Measurements from ENCODE around the gene ZNF197. TPM values are rescaled to one million over a fixed set of nuclear protein-coding genes. Genes with fewer than 3 reads are reported as not detected.

ZNF197 gene
- total RNA-seq, 5 donors from 2014 or later (not counting 1 experiment from before 2014, with no cell fraction given), result 8.2 to 16.0 (median 14.4) TPM

GRCh38 chr3:44632193-44632592, 7.4 kb downstream of the ZNF197 start:
- DNase-seq (no peak), ATAC-seq (replicated peaks in 1 of 4) (no peak)
- Histone ChIP-seq H3K4me3 (ENCODE audit: control insufficient read depth in 1 of 2, extremely low read depth in 1 of 2, low read length in 1 of 2) (no peak overlapping the region), H3K36me3 (ENCODE audit: control insufficient read depth in 2 of 2, extremely low read depth in 1 of 2, insufficient read depth in 1 of 2, low read length in 1 of 2) (peaks cover 0 to 49% of the 10 kb centered on the region in 2 donors), H3K4me1 (ENCODE audit: control insufficient read depth in 1 of 2, extremely low read depth in 1 of 2, insufficient read depth in 2 of 2, low read length in 2 of 2) (no peaks in the 10 kb centered on the region), H3K9me3 (peaks cover 7% of the 10 kb centered on the region), H3K27me3 (replicated peaks in 1 of 2; ENCODE audit: control insufficient read depth in 2 of 2, extremely low read depth in 1 of 2, insufficient read depth in 2 of 2, low read length in 1 of 2) (no peaks in the 10 kb centered on the region), H3K27ac (ENCODE audit: low read length) (no peak overlapping the region)
- Mint-ChIP-seq H3K36me3 (peaks cover 79% of the 10 kb centered on the region), H3K27me3 (no peaks in the 10 kb centered on the region), H3K27ac (no peak overlapping the region), H3K4me3 (no peak overlapping the region), H3K9me3 (peaks cover 0 to 19% (median 16%) of the 10 kb centered on the region in 3 donors), H3K4me1 (peaks cover 25 to 27% (median 26%) of the 10 kb centered on the region in 3 donors)
- WGBS (ENCODE audit: insufficient coverage), result 100% methylated on average over 1 of the region's 3 CpGs
- CTCF ChIA-PET, result no interaction called here
- POLR2A ChIA-PET, result no interaction called here

- DNase-seq (no peak), ATAC-seq (replicated peaks in 1 of 4) (no peak)
- no peak overlapping the region for H3K4me3 ChIP-seq (ENCODE audit: control insufficient read depth in 1 of 2, extremely low read depth in 1 of 2, low read length in 1 of 2)
- no peaks in the 10 kb centered on the region for H3K4me1 ChIP-seq (ENCODE audit: control insufficient read depth in 1 of 2, extremely low read depth in 1 of 2, insufficient read depth in 2 of 2, low read length in 2 of 2)
- peaks cover 16 to 48% of the 10 kb centered on the region in 2 donors for H3K36me3 ChIP-seq (ENCODE audit: control insufficient read depth in 2 of 2, extremely low read depth in 1 of 2, insufficient read depth in 1 of 2, low read length in 1 of 2)
- H3K27ac Mint-ChIP-seq, result no peak overlapping the region
- H3K9me3 ChIP-seq, result peaks cover 34% of the 10 kb centered on the region
- WGBS (ENCODE audit: insufficient coverage), result no CpG with 5 or more reads among the region's 4 CpGs
- H3K4me3 Mint-ChIP-seq, result peak overlapping the region in 1 of 3 donors; percentile 13
- ChIA-PET POLR2A (interaction anchor here in 1 of 2 donors (0.6 kb wide), 1 partner anchor 332 kb away, joined by 3 read pairs; no protein-coding TSS in a partner anchor), CTCF (no interaction called here)
- H3K27me3 ChIP-seq (replicated peaks in 1 of 2; ENCODE audit: control insufficient read depth in 2 of 2, extremely low read depth in 1 of 2, insufficient read depth in 2 of 2, low read length in 1 of 2), result no peaks in the 10 kb centered on the region
- no peaks in the 10 kb centered on the region for H3K27me3 Mint-ChIP-seq
- peaks cover 69% of the 10 kb centered on the region for H3K36me3 Mint-ChIP-seq
- H3K4me1 Mint-ChIP-seq, result peaks cover under 1 to 5% (median 4%) of the 10 kb centered on the region in 3 donors
- peaks cover 22 to 67% (median 58%) of the 10 kb centered on the region in 3 donors for H3K9me3 Mint-ChIP-seq
- no peak overlapping the region for H3K27ac ChIP-seq (ENCODE audit: low read length)
Measured at GRCh38 chr3:44642337-44642736, 17.5 kb downstream of the ZNF197 start.

GRCh38 chr3:44643024-44643423, 18.2 kb downstream of the ZNF197 start:
- H3K27me3 ChIP-seq (replicated peaks in 1 of 2; ENCODE audit: control insufficient read depth in 2 of 2, extremely low read depth in 1 of 2, insufficient read depth in 2 of 2, low read length in 1 of 2), result no peaks in the 10 kb centered on the region
- ATAC-seq (replicated peaks in 1 of 4) (no peak), DNase-seq (no peak)
- CTCF ChIA-PET, result no interaction called here
- H3K27ac Mint-ChIP-seq, result no peak overlapping the region
- H3K9me3 ChIP-seq, result peaks cover 36% of the 10 kb centered on the region
- POLR2A ChIA-PET, result no interaction called here
- H3K36me3 ChIP-seq (ENCODE audit: control insufficient read depth in 2 of 2, extremely low read depth in 1 of 2, insufficient read depth in 1 of 2, low read length in 1 of 2), result peaks cover 16 to 43% of the 10 kb centered on the region in 2 donors
- no peak overlapping the region for H3K4me3 Mint-ChIP-seq
- H3K4me1 ChIP-seq (ENCODE audit: control insufficient read depth in 1 of 2, extremely low read depth in 1 of 2, insufficient read depth in 2 of 2, low read length in 2 of 2), result peaks cover 0 to 5% of the 10 kb centered on the region in 2 experiments
- H3K9me3 Mint-ChIP-seq, result peaks cover 22 to 68% (median 59%) of the 10 kb centered on the region in 3 donors
- H3K36me3 Mint-ChIP-seq, result peaks cover 66% of the 10 kb centered on the region
- peaks cover 7 to 12% (median 9%) of the 10 kb centered on the region in 3 donors for H3K4me1 Mint-ChIP-seq
- H3K27ac ChIP-seq (ENCODE audit: low read length), result no peak overlapping the region
- H3K4me3 ChIP-seq (ENCODE audit: control insufficient read depth in 1 of 2, extremely low read depth in 1 of 2, low read length in 1 of 2), result no peak overlapping the region
- WGBS (ENCODE audit: insufficient coverage), result no CpG with 5 or more reads among the region's 4 CpGs
- H3K27me3 Mint-ChIP-seq, result peaks cover 0 to under 1% of the 10 kb centered on the region in 2 donors

- Histone ChIP-seq H3K36me3 (ENCODE audit: control insufficient read depth in 2 of 2, extremely low read depth in 1 of 2, insufficient read depth in 1 of 2, low read length in 1 of 2) (peaks cover 1 to 3% of the 10 kb centered on the region in 2 donors), H3K4me1 (ENCODE audit: control insufficient read depth in 1 of 2, extremely low read depth in 1 of 2, insufficient read depth in 2 of 2, low read length in 2 of 2) (peaks cover 6 to 8% of the 10 kb centered on the region in 2 experiments), H3K4me3 (ENCODE audit: control insufficient read depth in 1 of 2, extremely low read depth in 1 of 2, low read length in 1 of 2) (no peak overlapping the region), H3K9me3 (peaks cover 18% of the 10 kb centered on the region), H3K27ac (ENCODE audit: low read length) (no peak overlapping the region), H3K27me3 (replicated peaks in 1 of 2; ENCODE audit: control insufficient read depth in 2 of 2, extremely low read depth in 1 of 2, insufficient read depth in 2 of 2, low read length in 1 of 2) (peaks cover 0 to 6% of the 10 kb centered on the region in 2 experiments)
- ChIA-PET POLR2A (no interaction called here), CTCF (no interaction called here)
- no peak overlapping the region for H3K27ac Mint-ChIP-seq
- H3K4me1 Mint-ChIP-seq, result peaks cover 19 to 25% (median 23%) of the 10 kb centered on the region in 3 donors
- ATAC-seq (replicated peaks in 1 of 4) (no peak), DNase-seq (no peak)
- H3K9me3 Mint-ChIP-seq, result peaks cover 9 to 48% (median 39%) of the 10 kb centered on the region in 3 donors
- peaks cover 36% of the 10 kb centered on the region for H3K36me3 Mint-ChIP-seq
- no CpG with 5 or more reads among the region's 1 CpG for WGBS (ENCODE audit: insufficient coverage)
- peak overlapping the region; percentile 80 to 82 (median 80) for H3K4me3 Mint-ChIP-seq
- H3K27me3 Mint-ChIP-seq, result peaks cover 0 to 2% of the 10 kb centered on the region in 2 donors
Measured at GRCh38 chr3:44647771-44648170, 22.9 kb downstream of the ZNF197 start.

- H3K27ac ChIP-seq (ENCODE audit: low read length), result peak within 1 kb of the TSS; percentile 43
- Mint-ChIP-seq H3K27me3 (peaks cover 0 to 2% of the 10 kb centered on the region in 2 donors), H3K4me3 (peak within 1 kb of the TSS; percentile 80 to 82 (median 80)), H3K36me3 (peaks cover 35% of the 10 kb centered on the region), H3K9me3 (peaks cover 6 to 47% (median 42%) of the 10 kb centered on the region in 3 donors), H3K27ac (peak within 1 kb of the TSS in 1 of 2 donors; percentile 66), H3K4me1 (peaks cover 19 to 25% (median 23%) of the 10 kb centered on the region in 3 donors)
- H3K36me3 ChIP-seq (ENCODE audit: control insufficient read depth in 2 of 2, extremely low read depth in 1 of 2, insufficient read depth in 1 of 2, low read length in 1 of 2), result peaks cover 5 to 7% of the 10 kb centered on the region in 2 donors
- peaks cover 6 to 8% of the 10 kb centered on the region in 2 experiments for H3K4me1 ChIP-seq (ENCODE audit: control insufficient read depth in 1 of 2, extremely low read depth in 1 of 2, insufficient read depth in 2 of 2, low read length in 2 of 2)
- H3K27me3 ChIP-seq (replicated peaks in 1 of 2; ENCODE audit: control insufficient read depth in 2 of 2, extremely low read depth in 1 of 2, insufficient read depth in 2 of 2, low read length in 1 of 2), result peaks cover 0 to 6% of the 10 kb centered on the region in 2 experiments
- ATAC-seq (replicated peaks in 1 of 4), result peak in 3 of 4 experiments; percentile 20 to 61 (median 30)
- ChIA-PET POLR2A (interaction anchor here in 1 of 2 donors (0.7 kb wide), 1 partner anchor 49 kb away, joined by 3 read pairs; no protein-coding TSS in a partner anchor), CTCF (no interaction called here)
- DNase-seq, result peak in 15 of 35 experiments; percentile 0 to 44 (median 2)
- 7% methylated on average over 35 of the region's 37 CpGs for WGBS (ENCODE audit: insufficient coverage)
- H3K4me3 ChIP-seq (ENCODE audit: control insufficient read depth in 1 of 2, extremely low read depth in 1 of 2, low read length in 1 of 2), result peak within 1 kb of the TSS; percentile 70 to 74
- peaks cover 10% of the 10 kb centered on the region for H3K9me3 ChIP-seq
Measured at GRCh38 chr3:44648564-44649229, 23.9 kb downstream of the ZNF197 start, which contains the start of gene ZNF35. TSS of gene ZNF35 (plus strand) at chr3:44648732. CDS start at chr3:44651068, 2,336 bp downstream.

- Mint-ChIP-seq H3K27me3 (peaks cover 0 to 2% of the 10 kb centered on the region in 2 donors), H3K9me3 (peaks cover 6 to 50% (median 46%) of the 10 kb centered on the region in 3 donors), H3K36me3 (peaks cover 41% of the 10 kb centered on the region), H3K27ac (no peak overlapping the region), H3K4me3 (no peak overlapping the region), H3K4me1 (peaks cover 19 to 25% (median 23%) of the 10 kb centered on the region in 3 donors)
- H3K4me1 ChIP-seq (ENCODE audit: control insufficient read depth in 1 of 2, extremely low read depth in 1 of 2, insufficient read depth in 2 of 2, low read length in 2 of 2), result peaks cover 6 to 8% of the 10 kb centered on the region in 2 experiments
- DNase-seq (no peak), ATAC-seq (replicated peaks in 1 of 4) (no peak)
- H3K27ac ChIP-seq (ENCODE audit: low read length), result no peak overlapping the region
- no peak overlapping the region for H3K4me3 ChIP-seq (ENCODE audit: control insufficient read depth in 1 of 2, extremely low read depth in 1 of 2, low read length in 1 of 2)
- ChIA-PET POLR2A (no interaction called here), CTCF (no interaction called here)
- peaks cover 0 to 6% of the 10 kb centered on the region in 2 experiments for H3K27me3 ChIP-seq (replicated peaks in 1 of 2; ENCODE audit: control insufficient read depth in 2 of 2, extremely low read depth in 1 of 2, insufficient read depth in 2 of 2, low read length in 1 of 2)
- H3K36me3 ChIP-seq (ENCODE audit: control insufficient read depth in 2 of 2, extremely low read depth in 1 of 2, insufficient read depth in 1 of 2, low read length in 1 of 2), result peaks cover 5 to 10% of the 10 kb centered on the region in 2 donors
- WGBS (ENCODE audit: insufficient coverage), result 100% methylated on average over 1 of the region's 1 CpG
- peaks cover 9% of the 10 kb centered on the region for H3K9me3 ChIP-seq
Measured at GRCh38 chr3:44649709-44650108, 24.9 kb downstream of the ZNF197 start.
